Esophagus muscularis mucosa (tissue), 4 donors: ENCODE measurements around the gene SMC6. TPM values are rescaled to one million over a fixed set of nuclear protein-coding genes. Genes with fewer than 3 reads are reported as not detected.

Experiments
- DNase-seq: peaks from one replicate; pipeline ENCODE4 v3.0.0-alpha.2; 2017; ENCODE audit errors: extremely low spot score
- H3K27ac ChIP-seq, 4 donors: fragments of 200-600 bp; sonication (generic); replicated peaks in 1 of 4; 1 replicate in 3 of 4; 2 replicates in 1 of 4; pipeline ENCODE4 v1.5.1; 2016 to 2019; ENCODE audit warnings: mild to moderate bottlenecking in 1 of 4
- H3K27me3 ChIP-seq, 4 donors: fragments of 200-600 bp; sonication (generic); one replicate each; pipeline versions ENCODE4 v1.5.1 to v1.6.0; 2016 to 2019
- H3K36me3 ChIP-seq, 4 donors: fragments of 200-600 bp; sonication (generic); one replicate each; pipeline ENCODE4 v1.5.1; 2016 to 2019
- H3K4me1 ChIP-seq, 4 donors: fragments of 200-600 bp; sonication (generic); one replicate each; pipeline ENCODE4 v1.5.1; 2016 to 2019
- H3K4me3 ChIP-seq, 4 donors: fragments of 200-600 bp; sonication (generic); 1 replicate in 2 of 4; 2 replicates in 2 of 4; pipeline ENCODE4 v1.5.1; 2016 to 2019; ENCODE audit warnings: mild to moderate bottlenecking in 4 of 4, moderate library complexity in 1 of 4
- H3K9me3 ChIP-seq, 4 donors: fragments of 200-600 bp; sonication (generic); 1 replicate in 3 of 4; 2 replicates in 1 of 4; pipeline ENCODE4 v1.5.1; 2016 to 2019
- EP300 ChIP-seq: sonication (generic); formaldehyde crosslinking; IDR thresholded peaks from one replicate; pipeline ENCODE4 v1.6.1; 2017; ENCODE audit warnings: antibody characterized with exemption
- POLR2A ChIP-seq: fragments of 450-650 bp; IDR thresholded peaks from one replicate; pipeline ENCODE4 v1.6.1; 2017; ENCODE audit warnings: antibody characterized with exemption, moderate library complexity, mild to moderate bottlenecking, low read depth
- POLR2AphosphoS5 ChIP-seq, 2 donors: sonication (generic); formaldehyde crosslinking; IDR thresholded peaks; one replicate each; pipeline ENCODE4 v1.6.1; 2017; ENCODE audit warnings: antibody characterized with exemption in 2 of 2
- WGBS: methylation state at CpG from one replicate; pipeline ENCODE4 v1.1.5; 2018; 5-methylcytosine and 5-hydroxymethylcytosine counted together
- intact Hi-C: fragments of 100-400 bp; cut with DNase I; formaldehyde crosslinking; loops from one replicate; pipeline ENCODE4 v1.15.1; 2023
- total RNA-seq, 4 donors: library from RNA; depleted of rRNA; stranded (reverse); fragments of >200 nt; gene quantifications; one replicate each; pipeline versions ENCODE4 v1.1.0 to v1.2.1, GENCODE V29; 2016
- TF ChIP-seq, protein P1 (sequence below), 3 experiments: fragments of 200-600 bp in 2 of 3; fragments of 450-650 bp in 1 of 3; sonication (generic) in 2 of 3; IDR thresholded peaks; one replicate each; pipeline ENCODE4 v1.5.1; 2017 to 2019; ENCODE audit warnings: antibody characterized with exemption in 3 of 3, mild to moderate bottlenecking in 2 of 3, moderate library complexity in 1 of 3

Gene SMC6
- total RNA-seq, 4 donors from 2014 or later: 8.1 to 11.1 (median 9.7) TPM

DNA sequence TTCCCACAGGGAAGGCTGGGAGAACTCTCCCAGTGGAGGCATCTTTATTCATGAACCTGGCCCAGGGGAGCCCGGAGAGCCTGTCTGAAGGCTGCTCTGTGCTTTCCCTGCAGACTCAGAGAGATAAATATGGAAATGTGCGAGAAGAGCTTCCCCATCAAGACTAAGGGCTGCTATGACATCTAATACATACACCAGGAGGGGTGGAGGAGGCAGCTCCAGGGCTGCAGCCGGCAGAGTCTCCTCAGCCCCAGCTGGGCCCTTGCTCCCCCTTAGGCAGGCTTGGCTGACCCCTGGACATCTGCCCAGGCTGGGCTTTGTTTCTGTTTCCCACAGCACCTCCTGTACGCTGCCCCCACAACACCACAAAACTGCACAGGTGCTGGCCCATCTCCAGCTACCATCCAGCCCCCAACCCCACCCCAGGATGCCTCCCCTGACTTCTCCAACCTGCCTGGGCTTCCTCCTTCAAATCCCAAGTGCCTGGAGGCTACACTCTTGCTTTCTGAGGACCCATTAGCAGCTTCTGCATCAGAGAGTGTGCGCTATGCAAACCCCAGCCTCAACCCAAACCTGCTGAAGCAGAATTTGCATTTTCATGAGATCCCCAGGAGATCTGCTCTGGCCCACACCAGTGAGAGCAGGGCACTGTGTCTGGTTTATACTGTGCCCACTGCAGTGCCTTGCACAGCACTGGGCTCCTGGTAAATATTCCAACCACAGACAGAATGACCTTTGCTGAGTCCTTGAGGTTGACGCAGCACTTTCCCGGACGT lies 116.3 kb downstream of the SMC6 start:
- WGBS: 65% methylated on average over 8 of the region's 8 CpGs
- intact Hi-C loops: no loop called here

DNA sequence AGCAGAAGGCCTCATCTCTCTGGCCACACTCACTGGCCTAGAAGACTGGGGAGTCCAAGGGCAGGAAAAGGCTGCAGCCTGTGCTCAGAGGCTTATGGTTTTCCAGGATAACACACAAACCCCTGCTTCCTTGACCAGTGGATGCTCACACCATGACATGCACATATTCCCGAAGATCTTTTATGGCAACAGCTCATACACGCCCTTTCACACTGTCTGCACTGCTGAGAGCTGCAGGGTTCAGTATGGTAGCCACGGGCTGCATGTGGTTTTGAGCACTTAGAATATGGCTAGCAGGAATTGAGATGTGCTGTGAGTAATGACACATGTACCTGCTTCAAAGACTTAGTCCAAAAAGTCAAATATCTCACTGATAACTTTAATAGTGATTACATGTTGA lies 117.4 kb downstream of the SMC6 start:
- no peaks in the 10 kb centered on the region for H3K9me3 ChIP-seq
- intact Hi-C loops: no loop called here
- H3K27ac ChIP-seq: no peak overlapping the region
- H3K4me1 ChIP-seq: peaks cover 0 to 5% (median 0%) of the 10 kb centered on the region in 4 donors
- H3K4me3 ChIP-seq: no peak overlapping the region
- DNase-seq: no peak
- TF ChIP-seq POLR2A (no peak), EP300 (no peak), POLR2AphosphoS5 (IDR thresholded peaks at IDR 0.05) (no peak)
- TF ChIP-seq, protein P1, sequence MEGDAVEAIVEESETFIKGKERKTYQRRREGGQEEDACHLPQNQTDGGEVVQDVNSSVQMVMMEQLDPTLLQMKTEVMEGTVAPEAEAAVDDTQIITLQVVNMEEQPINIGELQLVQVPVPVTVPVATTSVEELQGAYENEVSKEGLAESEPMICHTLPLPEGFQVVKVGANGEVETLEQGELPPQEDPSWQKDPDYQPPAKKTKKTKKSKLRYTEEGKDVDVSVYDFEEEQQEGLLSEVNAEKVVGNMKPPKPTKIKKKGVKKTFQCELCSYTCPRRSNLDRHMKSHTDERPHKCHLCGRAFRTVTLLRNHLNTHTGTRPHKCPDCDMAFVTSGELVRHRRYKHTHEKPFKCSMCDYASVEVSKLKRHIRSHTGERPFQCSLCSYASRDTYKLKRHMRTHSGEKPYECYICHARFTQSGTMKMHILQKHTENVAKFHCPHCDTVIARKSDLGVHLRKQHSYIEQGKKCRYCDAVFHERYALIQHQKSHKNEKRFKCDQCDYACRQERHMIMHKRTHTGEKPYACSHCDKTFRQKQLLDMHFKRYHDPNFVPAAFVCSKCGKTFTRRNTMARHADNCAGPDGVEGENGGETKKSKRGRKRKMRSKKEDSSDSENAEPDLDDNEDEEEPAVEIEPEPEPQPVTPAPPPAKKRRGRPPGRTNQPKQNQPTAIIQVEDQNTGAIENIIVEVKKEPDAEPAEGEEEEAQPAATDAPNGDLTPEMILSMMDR (IDR thresholded peaks at IDR 0.05): no peak
- no peaks in the 10 kb centered on the region for H3K36me3 ChIP-seq
- H3K27me3 ChIP-seq: no peaks in the 10 kb centered on the region
- 96% methylated on average over 3 of the region's 3 CpGs for WGBS

More for the DNA sequence above, 116.3 kb downstream of the SMC6 start:
- H3K9me3 ChIP-seq: no peaks in the 10 kb centered on the region
- DNase-seq: no peak
- TF ChIP-seq POLR2A: no peak
- TF ChIP-seq, protein P1 (IDR thresholded peaks at IDR 0.05): no peak
- no peak for TF ChIP-seq EP300
- TF ChIP-seq POLR2AphosphoS5 (IDR thresholded peaks at IDR 0.05): no peak
- peaks cover 0 to 5% (median 0%) of the 10 kb centered on the region in 4 donors for H3K4me1 ChIP-seq
- no peaks in the 10 kb centered on the region for H3K27me3 ChIP-seq
- no peak overlapping the region for H3K27ac ChIP-seq
- H3K36me3 ChIP-seq: no peaks in the 10 kb centered on the region
- no peak overlapping the region for H3K4me3 ChIP-seq

GRCh38 chr2:17634997-17635396 lies 118.6 kb downstream of the SMC6 start:
- no peaks in the 10 kb centered on the region for H3K27me3 ChIP-seq
- 59% methylated on average over 4 of the region's 4 CpGs for WGBS
- no peaks in the 10 kb centered on the region for H3K36me3 ChIP-seq
- intact Hi-C loops: no loop called here
- H3K27ac ChIP-seq: no peak overlapping the region
- no peak for TF ChIP-seq EP300
- TF ChIP-seq POLR2AphosphoS5 (IDR thresholded peaks at IDR 0.05): no peak
- no peak for TF ChIP-seq POLR2A
- TF ChIP-seq, protein P1 (IDR thresholded peaks at IDR 0.05): no peak
- no peaks in the 10 kb centered on the region for H3K9me3 ChIP-seq
- no peak for DNase-seq
- H3K4me3 ChIP-seq: no peak overlapping the region
- peaks cover 0 to 5% (median 0%) of the 10 kb centered on the region in 4 donors for H3K4me1 ChIP-seq

- Histone ChIP-seq H3K9me3 (no peaks in the 10 kb centered on the region), H3K27me3 (no peaks in the 10 kb centered on the region), H3K4me3 (no peak overlapping the region), H3K4me1 (peaks cover 0 to 9% (median 3%) of the 10 kb centered on the region in 4 donors), H3K36me3 (no peaks in the 10 kb centered on the region), H3K27ac (no peak overlapping the region)
- intact Hi-C loops: no loop called here
- no peak for TF ChIP-seq POLR2A
- TF ChIP-seq POLR2AphosphoS5 (IDR thresholded peaks at IDR 0.05): no peak
- TF ChIP-seq, protein P1 (IDR thresholded peaks at IDR 0.05): no peak
- TF ChIP-seq EP300: no peak
- DNase-seq: no peak
- 90% methylated on average over 4 of the region's 4 CpGs for WGBS
These were observed 123.5 kb downstream of the SMC6 start for GRCh38 chr2:17630089-17630488.
